Esophagus squamous epithelium (tissue), 4 donors: ENCODE results near the gene PRPS1L1.

Source experiments
- CTCF ChIP-seq, 6 experiments: fragments of 450-650 bp in 4 of 6; fragments of 200-600 bp in 2 of 6; sonication (generic) in 2 of 6; IDR thresholded peaks; one replicate each; pipeline ENCODE4 v1.5.1; 2016 to 2019; ENCODE audit warnings: antibody characterized with exemption in 6 of 6, mild to moderate bottlenecking in 4 of 6, moderate library complexity in 4 of 6
- POLR2A ChIP-seq, 4 donors: fragments of 450-650 bp; IDR thresholded peaks; one replicate each; pipeline ENCODE4 v1.6.1; 2017; ENCODE audit warnings: antibody characterized with exemption in 4 of 4, mild to moderate bottlenecking in 4 of 4, moderate library complexity in 3 of 4

DNA sequence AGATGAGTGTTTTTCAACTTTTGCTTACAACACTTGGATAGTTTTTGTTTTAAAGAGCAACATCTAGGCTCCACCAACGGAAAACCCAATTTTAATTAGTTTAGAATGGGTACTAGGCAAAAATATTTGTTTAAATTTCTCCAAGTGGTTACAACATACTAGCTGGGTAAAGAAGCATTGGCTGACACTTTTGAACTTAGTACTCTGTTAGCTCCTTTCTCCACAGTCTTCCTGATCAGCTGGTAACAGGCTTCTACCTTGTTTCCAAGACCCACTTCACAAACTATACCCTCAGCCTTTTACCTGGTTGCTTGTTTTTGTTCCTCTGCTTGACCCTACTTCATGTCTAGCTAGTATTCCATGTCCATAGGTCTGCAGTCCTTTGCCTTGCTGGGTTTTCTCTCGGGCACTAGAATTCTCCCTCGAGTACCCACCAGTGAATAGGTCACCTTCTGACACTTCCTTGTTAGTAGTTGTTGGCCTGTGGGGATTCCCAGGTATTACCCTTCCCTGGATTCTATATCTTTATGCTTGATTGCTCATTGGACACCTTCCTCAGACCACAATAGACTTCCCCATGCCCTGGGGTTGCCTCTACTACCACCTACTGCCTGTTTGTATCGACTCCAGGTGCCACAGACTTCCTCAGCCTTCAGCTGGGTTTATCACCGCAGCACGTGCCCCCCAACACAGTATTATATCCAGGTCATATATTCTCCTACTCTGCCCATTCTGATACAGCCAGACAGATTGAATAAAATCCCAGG is 42.0 kb downstream of the PRPS1L1 start:
- TF ChIP-seq CTCF (IDR thresholded peaks at IDR 0.05) (no peak), POLR2A (IDR thresholded peaks at IDR 0.05) (no peak)
